ENCODE results near the gene TMPRSS2. TPM values are rescaled to one million over a fixed set of nuclear protein-coding genes. Genes with fewer than 3 reads are reported as not detected.

Gene TMPRSS2
- total RNA-seq, 1 donor from 2014 or later: 1.3 TPM

DNA sequence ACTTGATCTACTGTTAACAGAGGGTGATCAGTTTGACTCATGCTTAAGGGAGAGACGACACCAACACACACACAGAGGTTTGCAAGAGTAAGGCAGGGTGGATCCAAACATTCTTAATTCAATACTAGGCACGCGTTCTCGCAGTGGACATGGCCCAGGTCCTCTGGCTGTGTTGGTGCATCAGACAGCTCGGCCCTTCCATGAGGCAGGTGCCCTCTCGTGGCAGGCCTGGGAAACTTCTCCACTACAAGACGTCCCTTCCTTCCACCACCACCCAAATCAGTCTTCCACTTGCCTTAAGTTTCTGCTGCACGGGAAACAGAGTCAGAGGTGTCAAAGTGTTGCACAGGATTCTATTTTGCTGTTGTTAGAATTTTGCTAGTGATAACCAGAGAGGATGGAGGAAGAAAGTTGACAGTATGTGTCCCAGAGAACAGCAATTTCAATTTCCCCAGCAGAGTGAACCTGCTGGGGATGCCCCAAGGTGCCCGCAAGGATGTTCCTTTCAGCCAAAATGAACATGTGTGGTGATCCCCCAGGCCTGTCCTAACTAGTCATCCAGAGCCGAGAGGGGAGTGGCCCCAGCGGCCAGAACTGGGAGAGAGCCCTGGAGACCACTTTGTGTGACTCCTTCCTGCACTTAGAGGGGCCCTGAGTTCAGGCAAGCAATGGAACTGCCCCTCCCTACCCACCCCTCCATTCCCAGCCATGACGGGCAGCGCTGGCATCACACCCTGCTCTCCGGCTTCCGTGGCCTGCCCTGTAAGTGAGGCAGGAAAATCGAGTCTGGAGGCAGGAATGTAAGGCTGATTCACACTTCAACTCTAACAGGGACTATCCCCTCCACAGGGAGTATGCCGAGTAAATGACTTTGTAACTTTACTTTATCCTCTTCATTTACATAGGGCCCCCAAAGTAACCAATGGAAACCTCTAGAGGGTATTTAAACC, 47.1 kb downstream of the TMPRSS2 start:
- peaks cover 13% of the 10 kb centered on the region for H3K36me3 Mint-ChIP-seq
- H3K4me1 Mint-ChIP-seq: no peaks in the 10 kb centered on the region
- TF ChIP-seq, protein P1, sequence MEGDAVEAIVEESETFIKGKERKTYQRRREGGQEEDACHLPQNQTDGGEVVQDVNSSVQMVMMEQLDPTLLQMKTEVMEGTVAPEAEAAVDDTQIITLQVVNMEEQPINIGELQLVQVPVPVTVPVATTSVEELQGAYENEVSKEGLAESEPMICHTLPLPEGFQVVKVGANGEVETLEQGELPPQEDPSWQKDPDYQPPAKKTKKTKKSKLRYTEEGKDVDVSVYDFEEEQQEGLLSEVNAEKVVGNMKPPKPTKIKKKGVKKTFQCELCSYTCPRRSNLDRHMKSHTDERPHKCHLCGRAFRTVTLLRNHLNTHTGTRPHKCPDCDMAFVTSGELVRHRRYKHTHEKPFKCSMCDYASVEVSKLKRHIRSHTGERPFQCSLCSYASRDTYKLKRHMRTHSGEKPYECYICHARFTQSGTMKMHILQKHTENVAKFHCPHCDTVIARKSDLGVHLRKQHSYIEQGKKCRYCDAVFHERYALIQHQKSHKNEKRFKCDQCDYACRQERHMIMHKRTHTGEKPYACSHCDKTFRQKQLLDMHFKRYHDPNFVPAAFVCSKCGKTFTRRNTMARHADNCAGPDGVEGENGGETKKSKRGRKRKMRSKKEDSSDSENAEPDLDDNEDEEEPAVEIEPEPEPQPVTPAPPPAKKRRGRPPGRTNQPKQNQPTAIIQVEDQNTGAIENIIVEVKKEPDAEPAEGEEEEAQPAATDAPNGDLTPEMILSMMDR (IDR thresholded peaks at IDR 0.05; ENCODE audit: unreplicated experiment): peak; percentile 63
- no peaks in the 10 kb centered on the region for H3K27me3 Mint-ChIP-seq (ENCODE audit: low read depth)
- no peak overlapping the region for H3K4me3 Mint-ChIP-seq
- DNase-seq (ENCODE audit: low spot score in 2 of 2, unreplicated experiment in 2 of 2): peak; percentile 50 to 72
- H3K27ac Mint-ChIP-seq: no peak overlapping the region
- H3K9me3 Mint-ChIP-seq: peaks cover 11% of the 10 kb centered on the region

DNA sequence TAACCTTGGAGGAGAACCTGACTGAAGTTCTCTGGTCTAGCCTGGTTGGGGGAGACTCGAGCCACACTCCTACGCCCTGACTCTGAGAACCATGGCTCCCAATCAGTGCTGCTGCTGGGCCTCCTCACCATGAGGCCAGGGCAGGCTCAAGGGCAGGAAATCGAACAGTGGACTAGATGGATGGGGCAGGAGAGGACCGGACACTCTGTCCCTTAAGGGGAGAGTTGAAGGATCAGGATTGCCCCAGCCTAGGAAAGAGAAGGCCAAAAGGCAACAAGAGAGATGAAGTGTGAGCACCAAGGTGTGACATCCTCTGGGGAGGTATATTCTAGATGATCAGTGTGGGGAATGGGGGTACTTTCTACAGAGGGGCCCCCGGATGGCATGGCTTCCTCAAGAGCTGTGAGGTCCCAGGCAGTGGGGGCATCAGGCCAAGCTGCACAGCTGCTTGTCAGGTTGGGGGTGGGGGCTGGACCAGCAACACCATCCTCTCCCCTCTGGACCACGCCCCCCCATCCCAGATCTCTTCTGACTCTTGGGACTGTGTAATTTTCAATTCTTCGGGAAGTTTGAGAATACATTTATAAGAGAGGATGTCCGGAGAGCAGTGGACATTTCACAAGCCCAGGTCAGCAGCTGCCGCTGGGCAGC, 47.9 kb downstream of the TMPRSS2 start:
- DNase-seq (ENCODE audit: low spot score in 2 of 2, unreplicated experiment in 2 of 2): no peak
- Mint-ChIP-seq H3K36me3 (peaks cover 13% of the 10 kb centered on the region), H3K27ac (no peak overlapping the region), H3K27me3 (ENCODE audit: low read depth) (no peaks in the 10 kb centered on the region), H3K4me1 (no peaks in the 10 kb centered on the region), H3K9me3 (peaks cover 11% of the 10 kb centered on the region), H3K4me3 (no peak overlapping the region)
- TF ChIP-seq, protein P1 (IDR thresholded peaks at IDR 0.05; ENCODE audit: unreplicated experiment): no peak

DNA sequence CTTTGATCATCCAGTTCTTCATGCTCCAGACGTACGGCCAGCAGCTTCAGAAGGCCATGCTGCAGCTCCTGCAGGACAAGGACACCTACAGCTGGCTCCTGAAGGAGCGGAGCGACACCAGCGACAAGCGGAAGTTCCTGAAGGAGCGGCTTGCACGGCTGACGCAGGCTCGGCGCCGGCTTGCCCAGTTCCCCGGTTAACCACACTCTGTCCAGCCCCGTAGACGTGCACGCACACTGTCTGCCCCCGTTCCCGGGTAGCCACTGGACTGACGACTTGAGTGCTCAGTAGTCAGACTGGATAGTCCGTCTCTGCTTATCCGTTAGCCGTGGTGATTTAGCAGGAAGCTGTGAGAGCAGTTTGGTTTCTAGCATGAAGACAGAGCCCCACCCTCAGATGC, 49.4 kb downstream of the TMPRSS2 start:
- TF ChIP-seq, protein P1 (IDR thresholded peaks at IDR 0.05; ENCODE audit: unreplicated experiment): no peak

DNA sequence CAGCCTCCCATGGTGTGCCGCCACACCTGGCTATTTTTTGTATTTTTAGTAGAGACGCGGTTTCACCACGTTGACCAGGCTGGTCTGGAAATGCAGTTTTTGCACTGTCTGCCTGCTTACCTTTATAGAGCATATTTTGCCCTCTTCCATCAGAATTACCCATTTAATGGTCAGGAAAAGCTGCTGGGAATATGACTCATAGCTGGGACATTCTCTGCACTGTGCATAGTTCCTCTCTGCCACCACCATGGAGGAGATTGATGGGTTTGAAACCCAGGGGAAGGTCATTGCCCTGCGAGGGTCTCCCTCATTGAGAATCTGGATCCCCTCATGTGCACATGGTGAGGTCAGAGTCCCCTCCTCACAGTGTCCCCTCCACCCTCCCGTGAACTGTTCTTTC, 49.8 kb downstream of the TMPRSS2 start:
- Mint-ChIP-seq H3K4me1 (no peaks in the 10 kb centered on the region), H3K36me3 (no peaks in the 10 kb centered on the region), H3K27me3 (ENCODE audit: low read depth) (no peaks in the 10 kb centered on the region), H3K4me3 (no peak overlapping the region), H3K27ac (no peak overlapping the region), H3K9me3 (no peaks in the 10 kb centered on the region)
- TF ChIP-seq, protein P1 (IDR thresholded peaks at IDR 0.05; ENCODE audit: unreplicated experiment): no peak
- no peak for DNase-seq (ENCODE audit: low spot score in 2 of 2, unreplicated experiment in 2 of 2)

More for the DNA sequence above, 49.4 kb downstream of the TMPRSS2 start:
- no peak overlapping the region for H3K4me3 Mint-ChIP-seq
- H3K36me3 Mint-ChIP-seq: no peaks in the 10 kb centered on the region
- no peaks in the 10 kb centered on the region for H3K4me1 Mint-ChIP-seq
- DNase-seq (ENCODE audit: low spot score in 2 of 2, unreplicated experiment in 2 of 2): no peak
- peaks cover under 1% of the 10 kb centered on the region for H3K9me3 Mint-ChIP-seq
- H3K27me3 Mint-ChIP-seq (ENCODE audit: low read depth): no peaks in the 10 kb centered on the region
- H3K27ac Mint-ChIP-seq: no peak overlapping the region

DNA sequence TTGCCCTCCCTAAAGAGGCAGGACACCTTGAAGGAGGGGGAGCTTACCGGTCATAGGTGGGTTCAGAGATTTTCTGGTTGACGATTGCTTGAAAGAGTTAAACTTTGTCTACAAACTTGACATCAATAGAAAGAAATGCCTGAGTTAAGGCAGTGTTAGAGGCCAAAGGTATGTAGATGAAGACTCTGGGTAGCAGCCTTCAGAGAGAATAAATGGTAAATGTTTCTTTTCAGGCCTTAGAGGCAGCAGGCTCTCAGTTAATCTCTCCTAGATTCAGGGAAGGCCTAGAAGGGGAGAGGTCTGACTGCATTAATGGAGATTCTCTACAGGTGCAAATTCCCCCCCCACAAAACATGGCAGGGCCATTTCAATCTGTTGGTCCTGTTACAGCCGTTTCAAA, 54.2 kb downstream of the TMPRSS2 start:
- Mint-ChIP-seq H3K27ac (no peak overlapping the region), H3K4me1 (no peaks in the 10 kb centered on the region), H3K9me3 (no peaks in the 10 kb centered on the region), H3K36me3 (peaks cover 14% of the 10 kb centered on the region), H3K27me3 (ENCODE audit: low read depth) (no peaks in the 10 kb centered on the region), H3K4me3 (no peak overlapping the region)
- DNase-seq (ENCODE audit: low spot score in 2 of 2, unreplicated experiment in 2 of 2): no peak
- TF ChIP-seq, protein P1 (IDR thresholded peaks at IDR 0.05; ENCODE audit: unreplicated experiment): no peak

All from mesothelial cell of epicardium (in vitro differentiated cells).